GM23338 (cell line): ENCODE measurements around the gene SGK1.

Experiments
- CREB1 ChIP-seq: fragments of 250-450 bp; sonication (Bioruptor Pico); IDR thresholded peaks from 2 replicates; pipeline ENCODE4 v1.5.0; 2020; ENCODE audit warnings: low read depth, mild to moderate bottlenecking, moderate library complexity
- CTCF ChIP-seq, 2 experiments: fragments of 200-600 bp in 1 of 2; sonication (generic) in 1 of 2; conservative IDR thresholded peaks; 2 replicates each; pipeline versions ENCODE4 v1.5.1 to v1.6.1; 2016 to 2017; ENCODE audit warnings: antibody characterized with exemption in 2 of 2, low read depth in 2 of 2, mild to moderate bottlenecking in 2 of 2, moderate library complexity in 1 of 2
- ETS1 ChIP-seq: IDR thresholded peaks from 2 replicates; pipeline ENCODE4 v1.6.1; 2016; ENCODE audit warnings: antibody characterized with exemption
- EZH2 ChIP-seq: fragments of 200-600 bp; sonication (generic); IDR thresholded peaks from one replicate; pipeline ENCODE4 v1.8.0; 2017; ENCODE audit warnings: antibody characterized with exemption, mild to moderate bottlenecking, low read depth; ENCODE audit not compliant: unreplicated experiment
- EZH2phosphoT487 ChIP-seq: fragments of 200-600 bp; sonication (generic); IDR thresholded peaks from one replicate; pipeline ENCODE4 v1.8.1; 2018; ENCODE audit warnings: antibody characterized with exemption; ENCODE audit not compliant: unreplicated experiment
- JUNB ChIP-seq: IDR thresholded peaks from one replicate; pipeline ENCODE4 v1.6.1; 2016; ENCODE audit warnings: antibody characterized with exemption; ENCODE audit not compliant: unreplicated experiment
- NANOG ChIP-seq: IDR thresholded peaks from 2 replicates; pipeline ENCODE4 v1.6.1; 2016; ENCODE audit warnings: antibody characterized with exemption, borderline replicate concordance
- POLR2AphosphoS5 ChIP-seq: IDR thresholded peaks from 2 replicates; pipeline ENCODE4 v1.6.1; 2016; ENCODE audit warnings: antibody characterized with exemption, low read depth
- REST ChIP-seq: IDR thresholded peaks from one replicate; pipeline ENCODE4 v1.6.1; 2018; ENCODE audit warnings: antibody characterized with exemption; ENCODE audit not compliant: unreplicated experiment
- ZNF114 ChIP-seq: fragments of 250-450 bp; sonication (Bioruptor Pico); IDR thresholded peaks from 2 replicates; pipeline ENCODE4 v1.5.0; 2020; ENCODE audit warnings: mild to moderate bottlenecking, moderate library complexity

- no peak for TF ChIP-seq CTCF (conservative IDR thresholded peaks at IDR 0.05; ENCODE audit: low read depth in 2 of 2)
- no peak for TF ChIP-seq EZH2
- TF ChIP-seq POLR2AphosphoS5: no peak
- no peak for TF ChIP-seq REST
- TF ChIP-seq ZNF114 (CRISPR knock-in tag): no peak
- no peak for TF ChIP-seq EZH2phosphoT487
- TF ChIP-seq JUNB: no peak
- no peak for TF ChIP-seq ETS1
- TF ChIP-seq NANOG: no peak
- no peak for TF ChIP-seq CREB1 (CRISPR knock-in tag)
Observed at GRCh38 chr6:134193536-134194498, 124.1 kb downstream of the SGK1 start.
